H54 (cell line): ENCODE results near the gene CNTRL.

ENCODE experiments used
- DNase-seq: peaks from one replicate; pipeline ENCODE4 v3.0.0; 2011; ENCODE audit warnings: low spot score, mixed read lengths; ENCODE audit not compliant: insufficient read length
- FAIRE-seq: peaks from 3 replicates; lab custom pipeline; 2011; peaks lifted over from hg19 to GRCh38; lab: Jason Lieb, UNC
- POLR2A ChIP-seq: IDR thresholded peaks from 2 replicates; pipeline ENCODE4 v1.6.1; 2011; ENCODE audit warnings: low read depth, mild to moderate bottlenecking, low read length

CNTRL gene

GRCh38 chr9:121201045-121201737 lies 126.4 kb downstream of the CNTRL start:
- no peak for TF ChIP-seq POLR2A
- FAIRE-seq (no peak), DNase-seq (peak; percentile 54)

DNA sequence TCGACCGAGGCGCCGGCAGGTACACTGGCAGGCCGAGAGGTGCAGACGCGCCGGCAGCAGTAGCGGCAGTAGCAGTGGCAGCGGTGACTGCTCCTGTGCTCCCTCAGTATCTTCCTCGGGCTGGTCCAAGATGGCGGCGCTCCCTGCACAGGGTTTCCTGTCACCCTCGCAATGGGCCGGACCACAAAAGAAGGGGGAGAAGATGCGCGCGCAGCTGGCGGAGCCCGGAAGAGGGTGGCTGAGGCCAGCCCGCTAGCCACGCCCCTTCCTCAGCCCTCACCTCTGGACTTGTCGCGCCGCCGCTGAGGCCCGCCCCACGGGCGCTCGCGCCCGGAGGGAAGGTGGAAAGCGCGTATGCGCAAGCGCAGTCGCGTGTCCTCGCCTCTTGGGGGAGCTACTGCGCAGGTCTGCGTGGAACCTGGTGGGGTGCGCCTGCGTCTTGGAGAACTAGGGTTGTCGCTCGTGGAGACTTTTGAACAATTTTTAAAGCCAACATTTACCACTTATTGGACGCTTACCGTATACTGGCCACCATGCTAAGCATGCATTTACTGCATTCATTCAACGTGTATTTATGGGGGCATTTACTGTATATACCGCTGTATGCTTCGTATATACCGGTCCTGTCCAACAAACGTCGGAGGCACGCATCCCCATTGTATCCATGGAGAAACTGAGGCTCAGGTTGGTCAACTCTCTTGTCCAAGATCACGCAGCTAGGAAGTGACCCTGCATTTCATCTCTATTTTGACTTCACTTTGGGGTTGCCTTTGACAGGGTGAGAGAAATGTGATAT lies 127.2 kb downstream of the CNTRL start, which contains the start of gene RAB14:
Gene RAB14 (minus strand): TSS at position 132 of the 796 bp plus-strand sequence. CDS start 8,457 bp downstream, outside the sequence.
- FAIRE-seq (peak; percentile 99), DNase-seq (peak; percentile 100)
- peak; percentile 93 for TF ChIP-seq POLR2A

DNA sequence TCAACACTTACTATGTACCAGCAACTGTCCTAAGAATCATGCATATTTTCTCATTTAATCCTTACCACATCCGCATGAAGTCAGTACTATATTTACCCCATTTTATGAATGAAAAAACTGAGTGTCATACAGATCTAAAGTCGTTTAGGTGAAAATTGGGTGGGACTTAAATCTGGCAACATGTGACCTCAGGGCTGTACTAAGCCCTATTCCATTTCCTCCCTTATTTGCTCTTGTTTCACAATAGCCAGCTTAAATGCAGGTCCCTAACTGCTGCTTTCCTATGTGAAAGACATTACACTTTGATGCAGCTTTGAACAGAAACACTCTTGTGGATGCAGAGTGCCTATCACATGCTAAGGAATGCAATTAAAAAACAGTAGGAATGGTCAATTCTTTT lies 129.4 kb downstream of the CNTRL start:
- FAIRE-seq (no peak), DNase-seq (no peak)
- no peak for TF ChIP-seq POLR2A

DNA sequence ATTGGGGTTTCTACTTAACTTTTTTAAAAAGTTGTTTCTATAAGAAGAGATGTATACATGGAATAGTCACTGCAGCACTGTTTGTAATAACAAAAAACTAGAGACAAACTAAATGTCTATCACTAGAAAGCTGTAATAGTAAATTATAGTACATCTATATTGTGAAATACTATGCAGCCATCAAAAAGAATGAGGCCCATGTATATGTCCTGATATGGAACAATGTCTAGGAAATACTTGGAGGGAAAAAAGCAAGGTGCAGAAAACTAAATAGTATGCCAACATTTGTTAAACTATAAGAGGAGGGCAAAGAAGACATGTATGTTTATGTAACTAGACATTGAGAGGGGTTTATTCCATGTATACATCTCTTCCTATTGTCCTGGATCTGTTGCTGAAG lies 129.9 kb downstream of the CNTRL start:
- no peak for DNase-seq
- no peak for TF ChIP-seq POLR2A
- no peak for FAIRE-seq

DNA sequence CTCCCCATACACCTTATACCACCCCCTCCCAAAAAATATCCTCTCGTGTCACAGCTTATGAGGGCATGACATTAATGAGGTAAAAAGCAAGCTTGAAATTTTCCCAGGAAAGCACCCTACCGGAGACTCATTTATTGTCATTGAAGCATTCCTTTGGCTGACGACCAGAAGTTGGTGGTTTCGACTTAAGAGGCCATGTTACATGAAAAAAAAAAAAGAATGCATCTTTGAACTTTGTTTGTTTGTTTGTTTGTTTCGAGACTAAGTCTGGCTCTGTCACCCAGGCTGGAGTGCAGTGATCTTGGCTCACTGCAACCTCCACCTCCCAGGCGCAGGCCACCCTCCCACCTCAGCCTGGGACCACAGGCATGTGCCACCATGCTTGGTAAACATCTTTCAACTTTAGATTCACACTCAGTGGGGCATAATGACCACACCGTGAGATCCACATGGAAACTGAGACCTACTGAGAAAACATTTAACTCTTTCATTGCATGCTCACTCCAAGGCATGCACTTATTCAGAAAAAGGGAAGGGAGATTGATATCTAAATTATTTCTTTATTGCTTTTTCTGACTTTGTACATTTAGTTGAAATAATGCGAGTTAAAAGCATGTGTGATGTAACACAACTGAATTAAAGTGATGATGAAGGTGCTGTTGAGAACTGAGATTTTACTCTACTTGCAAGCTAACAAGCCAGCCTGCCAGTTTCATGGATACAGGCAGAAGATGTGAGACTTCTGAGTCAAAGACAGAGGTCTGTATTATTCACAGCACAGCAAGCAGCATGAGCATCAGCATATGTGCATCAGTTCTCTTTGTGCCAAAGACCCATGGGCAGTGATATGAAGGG lies 132.0 kb downstream of the CNTRL start:
- DNase-seq (no peak), FAIRE-seq (no peak)
- TF ChIP-seq POLR2A: no peak

DNA sequence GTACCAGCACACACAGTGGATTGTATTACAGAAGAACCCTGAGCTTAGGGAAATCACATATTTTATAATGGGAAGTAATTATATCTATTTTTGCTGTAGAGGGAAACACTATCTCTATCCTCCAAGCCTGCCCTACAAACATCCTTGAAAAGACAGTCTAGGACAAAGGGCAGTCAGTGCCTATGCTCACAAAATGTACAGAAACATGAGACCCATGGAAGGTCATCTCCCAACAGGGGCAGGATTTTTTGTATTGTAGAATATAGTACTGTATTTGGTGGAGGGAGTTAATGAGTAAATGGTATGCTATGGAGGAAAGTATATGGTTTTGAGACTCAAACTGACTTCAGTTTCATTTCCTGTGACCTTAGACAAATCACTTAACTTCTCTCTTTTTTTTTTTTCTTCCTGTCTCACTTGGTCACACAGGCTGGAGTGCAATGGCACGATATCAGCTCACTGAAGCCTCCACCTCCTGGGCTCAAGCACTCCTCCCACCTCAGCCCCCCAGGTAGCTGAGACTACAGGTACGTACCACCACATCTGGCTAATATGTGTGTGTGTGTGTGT lies 132.7 kb downstream of the CNTRL start:
- DNase-seq (no peak), FAIRE-seq (no peak)
- no peak for TF ChIP-seq POLR2A

DNA sequence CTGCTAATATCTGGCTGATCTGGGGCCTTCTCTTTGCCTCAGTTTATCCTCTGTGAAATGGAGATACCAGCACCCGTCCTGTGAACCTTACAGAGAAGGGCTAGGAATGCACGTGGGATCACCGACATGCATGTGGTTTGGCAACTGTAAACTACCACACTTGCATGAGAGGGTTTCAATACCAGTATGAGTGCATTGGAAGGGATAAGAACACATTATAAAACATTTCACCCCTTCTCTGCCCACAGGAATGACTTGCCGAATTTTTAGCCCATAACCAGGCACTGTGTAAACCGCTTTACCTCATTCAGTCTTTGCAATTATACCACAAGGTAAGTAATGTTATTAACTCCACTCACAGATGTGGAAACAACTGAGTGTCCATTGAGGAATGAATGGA lies 135.8 kb downstream of the CNTRL start:
- FAIRE-seq: no peak

GRCh38 chr9:121213136-121213806 lies 138.5 kb downstream of the CNTRL start:
- DNase-seq: peak; percentile 95
- TF ChIP-seq POLR2A: no peak
- FAIRE-seq: peak; percentile 97

More for the DNA sequence above, 135.8 kb downstream of the CNTRL start:
- TF ChIP-seq POLR2A: no peak
- no peak for DNase-seq

DNA sequence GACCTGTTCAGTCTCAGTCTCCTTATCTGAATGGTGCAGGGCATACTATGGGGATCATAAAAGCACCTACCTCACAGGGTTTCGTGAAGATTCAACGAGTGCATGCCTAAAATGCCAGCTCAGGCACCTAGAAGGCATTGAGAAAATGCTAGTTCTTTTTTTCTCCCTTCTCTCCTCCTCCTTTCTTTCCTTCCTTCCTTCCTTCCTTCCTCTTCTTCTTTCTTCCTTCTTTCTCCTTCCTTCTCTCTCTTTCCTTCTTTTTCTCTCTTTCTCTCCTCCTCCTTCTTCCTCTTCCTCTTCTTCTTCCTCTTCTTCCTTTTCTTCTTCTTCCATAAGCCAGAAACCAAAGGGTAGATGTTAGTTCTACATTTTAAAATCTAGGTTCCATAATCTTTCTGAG lies 139.2 kb downstream of the CNTRL start:
- no peak for TF ChIP-seq POLR2A
- no peak for DNase-seq
- FAIRE-seq: no peak

GRCh38 chr9:121216271-121216805 lies 141.6 kb downstream of the CNTRL start:
- no peak for FAIRE-seq
- no peak for TF ChIP-seq POLR2A
- DNase-seq: no peak

GRCh38 chr9:121217609-121218292 lies 143.0 kb downstream of the CNTRL start:
- DNase-seq: peak; percentile 43
- FAIRE-seq: peak; percentile 53
- no peak for TF ChIP-seq POLR2A
